HL-60/S4 (cell line): ENCODE results near the gene APMAP.
"Not testable (repeated sequence)": the region's sequence is repeated elsewhere in the genome, so short reads cannot be mapped to it uniquely, and the experiment has no call there.

Experiments
- in situ Hi-C: fragments of 300-500 bp; cut with MboI; formaldehyde crosslinking; loops from 2 replicates; pipeline ENCODE4 v1.14.3; 2022; ENCODE audit warnings: low sequenced_read_pairs

The APMAP gene

GRCh38 chr20:24957326-24958016 is 35.1 kb downstream of the APMAP start:
- in situ Hi-C loops: no loop called here

- in situ Hi-C loops: no loop called here
Measured at GRCh38 chr20:24956001-24956841, 36.3 kb downstream of the APMAP start.

- in situ Hi-C loops: no loop called here
Measured at GRCh38 chr20:24955045-24955444, 37.5 kb downstream of the APMAP start.

- in situ Hi-C loops: no loop called here
Measured at GRCh38 chr20:24954566-24954965, 38.0 kb downstream of the APMAP start.

- in situ Hi-C loops: no loop called here
Measured at GRCh38 chr20:24954151-24954550, 38.4 kb downstream of the APMAP start.

GRCh38 chr20:24953621-24954133 is 38.9 kb downstream of the APMAP start:
- in situ Hi-C loops: no loop called here

GRCh38 chr20:24953209-24953575 is 39.4 kb downstream of the APMAP start:
- in situ Hi-C loops: no loop called here

GRCh38 chr20:24952376-24953208 is 40.0 kb downstream of the APMAP start:
- in situ Hi-C loops: no loop called here

GRCh38 chr20:24951536-24952083 is 40.9 kb downstream of the APMAP start:
- in situ Hi-C loops: no loop called here

GRCh38 chr20:24950836-24951525 is 41.6 kb downstream of the APMAP start:
- in situ Hi-C loops: no loop called here

- in situ Hi-C loops: no loop called here
Measured at GRCh38 chr20:24950128-24950835, 42.3 kb downstream of the APMAP start.

- in situ Hi-C loops: no loop called here
Measured at GRCh38 chr20:24949756-24950127, 42.8 kb downstream of the APMAP start.

GRCh38 chr20:24948939-24949679 is 43.4 kb downstream of the APMAP start, which contains the start of gene CST7:
CST7 (plus strand) TSS chr20:24949269; CDS start chr20:24949506, 237 bp downstream.
- in situ Hi-C loops: no loop called here

- in situ Hi-C loops: not testable (repeated sequence)
Measured at GRCh38 chr20:24948396-24948938, 44.1 kb downstream of the APMAP start.

GRCh38 chr20:24946376-24946775 is 46.2 kb downstream of the APMAP start:
- in situ Hi-C loops: not testable (repeated sequence)

GRCh38 chr20:24943731-24944130 is 48.8 kb downstream of the APMAP start:
- in situ Hi-C loops: no loop called here

GRCh38 chr20:24943196-24943595 is 49.4 kb downstream of the APMAP start:
- in situ Hi-C loops: no loop called here

- in situ Hi-C loops: no loop called here
Measured at GRCh38 chr20:24942679-24943078, 49.9 kb downstream of the APMAP start.

- in situ Hi-C loops: no loop called here
Measured at GRCh38 chr20:24939036-24939435, 53.5 kb downstream of the APMAP start.
